T-helper 2 cell treated with Interferon-gamma antibody and Interleukin-4, amounts not matched to agents 5 μg/mL and 100 μg/mL, for 36 hours (primary cell): ENCODE data around the gene LHPP.

ENCODE experiments used
- DNase-seq: peaks from one replicate; pipeline ENCODE4 v3.0.0; 2021; ENCODE audit warnings: low spot score
- H3K27ac Mint-ChIP-seq: one replicate; pipeline ENCODE4 v1.8.0; 2021; ENCODE audit warnings: mild to moderate bottlenecking, mixed read lengths
- H3K27me3 Mint-ChIP-seq: one replicate; pipeline ENCODE4 v1.8.0; 2021; ENCODE audit warnings: low read depth, mixed read lengths
- H3K36me3 Mint-ChIP-seq: one replicate; pipeline ENCODE4 v1.8.0; 2021; ENCODE audit warnings: low read depth, mixed read lengths
- H3K4me1 Mint-ChIP-seq: one replicate; pipeline ENCODE4 v1.8.0; 2021; ENCODE audit warnings: low read depth, mixed read lengths
- H3K4me3 Mint-ChIP-seq: one replicate; pipeline ENCODE4 v1.8.0; 2022; ENCODE audit warnings: mild to moderate bottlenecking, moderate library complexity, mixed read lengths
- H3K9me3 Mint-ChIP-seq: one replicate; pipeline ENCODE4 v1.8.0; 2021; ENCODE audit warnings: mixed read lengths

Gene LHPP

GRCh38 chr10:124566981-124567835, 105.6 kb downstream of the LHPP start:
- DNase-seq = no peak
- Mint-ChIP-seq H3K27ac (no peak overlapping the region), H3K4me1 (no peaks in the 10 kb centered on the region)

GRCh38 chr10:124568339-124568738, 106.7 kb downstream of the LHPP start:
- H3K4me3 Mint-ChIP-seq = no peak overlapping the region
- no peaks in the 10 kb centered on the region for H3K9me3 Mint-ChIP-seq
- no peaks in the 10 kb centered on the region for H3K36me3 Mint-ChIP-seq
- H3K27ac Mint-ChIP-seq = no peak overlapping the region
- no peak for DNase-seq
- H3K27me3 Mint-ChIP-seq = no peaks in the 10 kb centered on the region
- no peaks in the 10 kb centered on the region for H3K4me1 Mint-ChIP-seq

More at GRCh38 chr10:124566981-124567835, 105.6 kb downstream of the LHPP start:
- no peaks in the 10 kb centered on the region for H3K9me3 Mint-ChIP-seq
- no peaks in the 10 kb centered on the region for H3K27me3 Mint-ChIP-seq
- H3K36me3 Mint-ChIP-seq = no peaks in the 10 kb centered on the region
- H3K4me3 Mint-ChIP-seq = no peak overlapping the region

GRCh38 chr10:124568848-124569622, 107.4 kb downstream of the LHPP start:
- H3K9me3 Mint-ChIP-seq = no peaks in the 10 kb centered on the region
- no peaks in the 10 kb centered on the region for H3K36me3 Mint-ChIP-seq
- H3K4me3 Mint-ChIP-seq = no peak overlapping the region
- DNase-seq = no peak
- no peak overlapping the region for H3K27ac Mint-ChIP-seq
- no peaks in the 10 kb centered on the region for H3K27me3 Mint-ChIP-seq
- H3K4me1 Mint-ChIP-seq = no peaks in the 10 kb centered on the region

- H3K27ac Mint-ChIP-seq = no peak overlapping the region
- DNase-seq = no peak
- H3K9me3 Mint-ChIP-seq = no peaks in the 10 kb centered on the region
- H3K36me3 Mint-ChIP-seq = no peaks in the 10 kb centered on the region
- H3K4me1 Mint-ChIP-seq = no peaks in the 10 kb centered on the region
- no peak overlapping the region for H3K4me3 Mint-ChIP-seq
- H3K27me3 Mint-ChIP-seq = no peaks in the 10 kb centered on the region
Observed at GRCh38 chr10:124569623-124570470, 108.2 kb downstream of the LHPP start.

- H3K4me3 Mint-ChIP-seq = no peak overlapping the region
- no peaks in the 10 kb centered on the region for H3K9me3 Mint-ChIP-seq
- H3K27me3 Mint-ChIP-seq = no peaks in the 10 kb centered on the region
- H3K36me3 Mint-ChIP-seq = no peaks in the 10 kb centered on the region
- H3K4me1 Mint-ChIP-seq = no peaks in the 10 kb centered on the region
- H3K27ac Mint-ChIP-seq = no peak overlapping the region
- DNase-seq = no peak
Observed at GRCh38 chr10:124570646-124571045, 109.0 kb downstream of the LHPP start.

- DNase-seq = no peak
- no peak overlapping the region for H3K4me3 Mint-ChIP-seq
- H3K36me3 Mint-ChIP-seq = no peaks in the 10 kb centered on the region
- H3K9me3 Mint-ChIP-seq = no peaks in the 10 kb centered on the region
- H3K4me1 Mint-ChIP-seq = no peaks in the 10 kb centered on the region
- no peaks in the 10 kb centered on the region for H3K27me3 Mint-ChIP-seq
- no peak overlapping the region for H3K27ac Mint-ChIP-seq
Observed at GRCh38 chr10:124572751-124573150, 111.1 kb downstream of the LHPP start.

GRCh38 chr10:124573726-124574455, 112.3 kb downstream of the LHPP start:
- Mint-ChIP-seq H3K4me1 (no peaks in the 10 kb centered on the region), H3K4me3 (no peak overlapping the region), H3K9me3 (no peaks in the 10 kb centered on the region), H3K27me3 (no peaks in the 10 kb centered on the region), H3K27ac (no peak overlapping the region), H3K36me3 (no peaks in the 10 kb centered on the region)
- no peak for DNase-seq

GRCh38 chr10:124574456-124575070, 112.9 kb downstream of the LHPP start:
- DNase-seq = no peak
- Mint-ChIP-seq H3K9me3 (no peaks in the 10 kb centered on the region), H3K27me3 (no peaks in the 10 kb centered on the region), H3K4me1 (no peaks in the 10 kb centered on the region), H3K27ac (no peak overlapping the region), H3K36me3 (no peaks in the 10 kb centered on the region), H3K4me3 (no peak overlapping the region)

GRCh38 chr10:124575107-124576035, 113.7 kb downstream of the LHPP start:
- no peak overlapping the region for H3K27ac Mint-ChIP-seq
- DNase-seq = no peak
- H3K27me3 Mint-ChIP-seq = no peaks in the 10 kb centered on the region
- H3K36me3 Mint-ChIP-seq = no peaks in the 10 kb centered on the region
- H3K4me3 Mint-ChIP-seq = no peak overlapping the region
- H3K9me3 Mint-ChIP-seq = peaks cover 6% of the 10 kb centered on the region
- no peaks in the 10 kb centered on the region for H3K4me1 Mint-ChIP-seq

GRCh38 chr10:124576526-124577420, 115.2 kb downstream of the LHPP start:
- Mint-ChIP-seq H3K27ac (no peak overlapping the region), H3K9me3 (peaks cover 11% of the 10 kb centered on the region), H3K4me3 (no peak overlapping the region), H3K4me1 (no peaks in the 10 kb centered on the region), H3K27me3 (peaks cover 5% of the 10 kb centered on the region), H3K36me3 (no peaks in the 10 kb centered on the region)
- DNase-seq = no peak

GRCh38 chr10:124577651-124578050, 116.0 kb downstream of the LHPP start:
- Mint-ChIP-seq H3K36me3 (no peaks in the 10 kb centered on the region), H3K27me3 (peaks cover 5% of the 10 kb centered on the region), H3K27ac (no peak overlapping the region), H3K4me1 (no peaks in the 10 kb centered on the region), H3K9me3 (peaks cover 11% of the 10 kb centered on the region), H3K4me3 (no peak overlapping the region)
- DNase-seq = no peak
